ENCODE measurements around the gene NALCN.

DNA sequence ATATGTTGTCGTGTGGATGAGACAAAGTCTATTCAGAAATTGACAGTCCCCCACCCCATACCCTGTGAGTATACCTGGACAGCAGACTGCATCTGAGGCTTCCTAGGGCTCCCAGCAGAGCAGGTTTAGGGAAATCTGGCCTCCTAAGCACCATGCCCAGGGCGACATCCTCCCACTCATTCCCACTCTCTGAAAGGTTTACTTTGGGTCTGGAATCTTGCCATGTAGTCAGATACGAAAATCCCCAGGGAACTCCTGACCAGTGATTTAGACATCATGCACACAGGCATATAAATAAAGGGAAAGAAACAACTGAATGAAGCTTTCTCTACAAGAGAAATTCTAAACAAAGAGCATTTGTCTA lies 717 bp upstream of the NALCN start:
- TF ChIP-seq FOXK2 (IDR thresholded peaks at IDR 0.05) (no peak), SP1 (IDR thresholded peaks at IDR 0.05) (no peak), HDGF (IDR thresholded peaks at IDR 0.05; ENCODE audit: borderline replicate concordance) (no peak), BHLHE40 (IDR thresholded peaks at IDR 0.05; ENCODE audit: borderline replicate concordance) (no peak), ELF4 (IDR thresholded peaks at IDR 0.05) (no peak), SUZ12 (IDR thresholded peaks at IDR 0.05) (no peak), ZNF384 (IDR thresholded peaks at IDR 0.05) (no peak)

Data from HEK293T (cell line).